ENCODE data around the gene SS18. TPM values are rescaled to one million over a fixed set of nuclear protein-coding genes. Genes with fewer than 3 reads are reported as not detected.
A peak's percentile ranks its signal among the peaks of the same experiment; 100 is the strongest.

SS18 gene
- total RNA-seq, 1 experiment from 2014 or later, result 63.8 TPM

GRCh38 chr18:26003356-26003755, 87.1 kb downstream of the SS18 start:
- peak; percentile 12 for DNase-seq (ENCODE audit: low spot score)

GRCh38 chr18:26002375-26002910, 88.0 kb downstream of the SS18 start:
- DNase-seq (ENCODE audit: low spot score), result no peak

GRCh38 chr18:25998461-25998860, 92.0 kb downstream of the SS18 start:
- DNase-seq (ENCODE audit: low spot score), result no peak

GRCh38 chr18:25992566-25992965, 97.8 kb downstream of the SS18 start:
- DNase-seq (ENCODE audit: low spot score), result no peak

- no peak for DNase-seq (ENCODE audit: low spot score)
Observed at GRCh38 chr18:25990473-25990872, 99.9 kb downstream of the SS18 start.

GRCh38 chr18:25985707-25986394, 104.6 kb downstream of the SS18 start:
- DNase-seq (ENCODE audit: low spot score), result no peak

GRCh38 chr18:25983730-25984129, 106.7 kb downstream of the SS18 start:
- no peak for DNase-seq (ENCODE audit: low spot score)

GRCh38 chr18:25982961-25983360, 107.5 kb downstream of the SS18 start:
- DNase-seq (ENCODE audit: low spot score), result no peak

GRCh38 chr18:25982153-25982552, 108.3 kb downstream of the SS18 start:
- no peak for DNase-seq (ENCODE audit: low spot score)

GRCh38 chr18:25979369-25980040, 110.9 kb downstream of the SS18 start:
- DNase-seq (ENCODE audit: low spot score), result no peak

- no peak for DNase-seq (ENCODE audit: low spot score)
Observed at GRCh38 chr18:25976554-25976953, 113.9 kb downstream of the SS18 start.

GRCh38 chr18:25974630-25975077, 115.8 kb downstream of the SS18 start:
- peak; percentile 2 for DNase-seq (ENCODE audit: low spot score)

Other genes with a start within 250 kb of the SS18 start
- gene PSMA8, start 43.3 kb upstream of the SS18 start, total RNA-seq (2014; rRNA removed; shearing (Covaris generic)), result not detected in 2 replicates
- gene TAF4B, start 135.8 kb upstream of the SS18 start, total RNA-seq (2014; rRNA removed; shearing (Covaris generic)), result 7.8 and 9.4 TPM in 2 replicates

Measured in HT-29 (cell line).